ENCODE measurements around the gene CYTH2. TPM values are rescaled to one million over a fixed set of nuclear protein-coding genes. Genes with fewer than 3 reads are reported as not detected.

CYTH2 gene
- total and polyA plus RNA-seq, 2 experiments from 2014 or later, result 41.1 to 60.4 TPM

DNA sequence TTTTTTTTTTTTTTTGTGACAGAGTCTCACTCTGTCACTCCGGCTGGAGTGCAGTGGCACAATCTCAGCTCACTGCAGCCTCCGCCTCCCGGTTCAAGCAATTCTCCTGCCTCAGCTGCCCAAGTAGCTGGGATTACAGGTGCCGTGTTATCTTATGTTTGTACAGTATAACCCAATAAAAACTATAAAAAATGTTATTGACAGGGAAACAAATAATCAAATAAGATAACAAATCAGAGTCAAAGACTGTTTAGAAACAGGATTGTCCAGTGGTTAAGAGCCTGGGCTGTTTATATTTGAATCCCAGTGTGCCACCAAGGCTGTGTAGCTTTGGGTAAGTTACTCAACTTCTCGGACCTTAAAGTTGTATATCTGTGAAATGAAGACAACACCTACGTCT is 61.6 kb downstream of the CYTH2 start (continued):
- TF ChIP-seq ZNF462 (CRISPR knock-in tag; IDR thresholded peaks at IDR 0.05), result no peak
- no peak for TF ChIP-seq ZNF114 (CRISPR knock-in tag; IDR thresholded peaks at IDR 0.05)
- TF ChIP-seq EZH2 (IDR thresholded peaks at IDR 0.05; ENCODE audit: low read depth, unreplicated experiment), result no peak
- no peak for TF ChIP-seq CTCF (conservative IDR thresholded peaks at IDR 0.05; ENCODE audit: low read depth in 2 of 2)

Other genes with a start within 250 kb of the CYTH2 start
- 17.1 and 30.6 TPM in 2 replicates for gene CARD8, start 213.5 kb upstream of the CYTH2 start, total RNA-seq (2014; rRNA removed; shearing (Covaris generic))
- gene CARD8, start 213.5 kb upstream of the CYTH2 start, polyA plus RNA-seq (2016; fragmentation: Nextera tagmentation; extraction: Ambion mirVana), result 16.6 and 21.9 TPM in 2 replicates
- gene ZNF114, start 199.3 kb upstream of the CYTH2 start, total RNA-seq (2014; rRNA removed; shearing (Covaris generic)), result 6.9 and 11.1 TPM in 2 replicates
- 9.2 and 12.2 TPM in 2 replicates for gene ZNF114, start 199.3 kb upstream of the CYTH2 start, polyA plus RNA-seq (2016; fragmentation: Nextera tagmentation; extraction: Ambion mirVana)
- gene EMP3, start 143.8 kb upstream of the CYTH2 start, total RNA-seq (2014; rRNA removed; shearing (Covaris generic)), result 6.0 and 7.9 TPM in 2 replicates
- 25.1 and 27.9 TPM in 2 replicates for gene EMP3, start 143.8 kb upstream of the CYTH2 start, polyA plus RNA-seq (2016; fragmentation: Nextera tagmentation; extraction: Ambion mirVana)
- 15.0 and 16.6 TPM in 2 replicates for gene TMEM143, start 105.4 kb upstream of the CYTH2 start, total RNA-seq (2014; rRNA removed; shearing (Covaris generic))
- gene TMEM143, start 105.4 kb upstream of the CYTH2 start, polyA plus RNA-seq (2016; fragmentation: Nextera tagmentation; extraction: Ambion mirVana), result 10.0 and 12.8 TPM in 2 replicates
- gene SYNGR4, start 105.0 kb upstream of the CYTH2 start, total RNA-seq (2014; rRNA removed; shearing (Covaris generic)), result not detected in 2 replicates
- gene SYNGR4, start 105.0 kb upstream of the CYTH2 start, polyA plus RNA-seq (2016; fragmentation: Nextera tagmentation; extraction: Ambion mirVana), result not detected in 2 replicates
- gene KDELR1, start 77.8 kb upstream of the CYTH2 start, total RNA-seq (2014; rRNA removed; shearing (Covaris generic)), result 171 and 184 TPM in 2 replicates
- 176 and 177 TPM in 2 replicates for gene KDELR1, start 77.8 kb upstream of the CYTH2 start, polyA plus RNA-seq (2016; fragmentation: Nextera tagmentation; extraction: Ambion mirVana)
- 16.5 and 20.0 TPM in 2 replicates for gene GRIN2D, start 75.7 kb upstream of the CYTH2 start, total RNA-seq (2014; rRNA removed; shearing (Covaris generic))
- gene GRIN2D, start 75.7 kb upstream of the CYTH2 start, polyA plus RNA-seq (2016; fragmentation: Nextera tagmentation; extraction: Ambion mirVana), result 4.4 and 6.0 TPM in 2 replicates
- 58.0 and 64.6 TPM in 2 replicates for gene GRWD1, start 23.4 kb upstream of the CYTH2 start, total RNA-seq (2014; rRNA removed; shearing (Covaris generic))
- gene GRWD1, start 23.4 kb upstream of the CYTH2 start, polyA plus RNA-seq (2016; fragmentation: Nextera tagmentation; extraction: Ambion mirVana), result 23.2 and 25.8 TPM in 2 replicates
- 0.94 and 1.2 TPM in 2 replicates for gene KCNJ14, start 13.8 kb upstream of the CYTH2 start, total RNA-seq (2014; rRNA removed; shearing (Covaris generic))
- gene KCNJ14, start 13.8 kb upstream of the CYTH2 start, polyA plus RNA-seq (2016; fragmentation: Nextera tagmentation; extraction: Ambion mirVana), result 0.73 and 0.81 TPM in 2 replicates
- 5.7 and 11.8 TPM in 2 replicates for gene LMTK3, start 42.5 kb downstream of the CYTH2 start, total RNA-seq (2014; rRNA removed; shearing (Covaris generic))
- gene LMTK3, start 42.5 kb downstream of the CYTH2 start, polyA plus RNA-seq (2016; fragmentation: Nextera tagmentation; extraction: Ambion mirVana), result 1.6 and 2.0 TPM in 2 replicates
- gene SULT2B1, start 82.8 kb downstream of the CYTH2 start, total RNA-seq (2014; rRNA removed; shearing (Covaris generic)), result 1.3 TPM in 1 of 2 replicates, not detected in the other
- gene SULT2B1, start 82.8 kb downstream of the CYTH2 start, polyA plus RNA-seq (2016; fragmentation: Nextera tagmentation; extraction: Ambion mirVana), result 2.3 and 2.5 TPM in 2 replicates
- gene SPACA4, start 137.4 kb downstream of the CYTH2 start, total RNA-seq (2014; rRNA removed; shearing (Covaris generic)), result not detected in 2 replicates
- not detected in 2 replicates for gene SPACA4, start 137.4 kb downstream of the CYTH2 start, polyA plus RNA-seq (2016; fragmentation: Nextera tagmentation; extraction: Ambion mirVana)
- gene FAM83E, start 145.7 kb downstream of the CYTH2 start, total RNA-seq (2014; rRNA removed; shearing (Covaris generic)), result 2.3 and 4.5 TPM in 2 replicates
- gene FAM83E, start 145.7 kb downstream of the CYTH2 start, polyA plus RNA-seq (2016; fragmentation: Nextera tagmentation; extraction: Ambion mirVana), result 0.90 and 1.0 TPM in 2 replicates
- 1,660 and 1,898 TPM in 2 replicates for gene RPL18, start 149.8 kb downstream of the CYTH2 start, total RNA-seq (2014; rRNA removed; shearing (Covaris generic))
- gene RPL18, start 149.8 kb downstream of the CYTH2 start, polyA plus RNA-seq (2016; fragmentation: Nextera tagmentation; extraction: Ambion mirVana), result 2,011 and 2,172 TPM in 2 replicates
- 39.8 and 50.3 TPM in 2 replicates for gene SPHK2, start 150.1 kb downstream of the CYTH2 start, total RNA-seq (2014; rRNA removed; shearing (Covaris generic))
- gene SPHK2, start 150.1 kb downstream of the CYTH2 start, polyA plus RNA-seq (2016; fragmentation: Nextera tagmentation; extraction: Ambion mirVana), result 18.3 TPM in 2 replicates
- 5.7 and 5.9 TPM in 2 replicates for gene DBP, start 168.0 kb downstream of the CYTH2 start, total RNA-seq (2014; rRNA removed; shearing (Covaris generic))
- gene DBP, start 168.0 kb downstream of the CYTH2 start, polyA plus RNA-seq (2016; fragmentation: Nextera tagmentation; extraction: Ambion mirVana), result 5.0 and 6.3 TPM in 2 replicates
- gene CA11, start 176.8 kb downstream of the CYTH2 start, total RNA-seq (2014; rRNA removed; shearing (Covaris generic)), result 8.8 and 9.8 TPM in 2 replicates
- 29.7 and 38.8 TPM in 2 replicates for gene CA11, start 176.8 kb downstream of the CYTH2 start, polyA plus RNA-seq (2016; fragmentation: Nextera tagmentation; extraction: Ambion mirVana)
- 0.82 and 0.94 TPM in 2 replicates for gene NTN5, start 203.6 kb downstream of the CYTH2 start, total RNA-seq (2014; rRNA removed; shearing (Covaris generic))
- 0.38 and 0.52 TPM in 2 replicates for gene NTN5, start 203.6 kb downstream of the CYTH2 start, polyA plus RNA-seq (2016; fragmentation: Nextera tagmentation; extraction: Ambion mirVana)
- gene FUT2, start 226.6 kb downstream of the CYTH2 start, total RNA-seq (2014; rRNA removed; shearing (Covaris generic)), result 2.2 and 5.6 TPM in 2 replicates
- gene FUT2, start 226.6 kb downstream of the CYTH2 start, polyA plus RNA-seq (2016; fragmentation: Nextera tagmentation; extraction: Ambion mirVana), result 4.8 and 5.0 TPM in 2 replicates

All from GM23338 (cell line).